HCT116 (cell line): ENCODE measurements around the gene RHBDD3. TPM values are rescaled to one million over a fixed set of nuclear protein-coding genes. Genes with fewer than 3 reads are reported as not detected.

ENCODE experiments used
- ATAC-seq: fragments of 200-7000 bp; cut with Tn5 transposase; 2 replicates; pipeline ENCODE4 v1.9.1; 2020; ENCODE audit warnings: mild to moderate bottlenecking, moderate library complexity
- BruUV-seq: library from RNA; stranded (reverse); fragments of 400-500 nt; replicated peaks from 2 replicates; lab custom pipeline; 2021; lab: Mats Ljungman, UMichigan
- CTCF ChIA-PET: fragments of 300-600 bp; sonication (Branson Sonifier 250); formaldehyde crosslinking; loops from one replicate; lab custom pipeline; 2021; ENCODE audit warnings: antibody characterized with exemption; lab: Charles Lee
- POLR2A ChIA-PET: fragments of 300-600, 350-600 bp; sonication (Branson Sonifier 250); formaldehyde crosslinking; loops from one replicate; lab custom pipeline; 2021; ENCODE audit warnings: antibody characterized with exemption; lab: Charles Lee
- RAD21 ChIA-PET, 2 experiments: fragments of 300-600 bp; sonication (Branson Sonifier 250); formaldehyde crosslinking; loops; one replicate each; lab custom pipeline; 2023; ENCODE audit warnings: low total read pairs in 2 of 2; ENCODE audit not compliant: uncharacterized antibody in 2 of 2, unreplicated experiment in 2 of 2, low non-redundant PET in 1 of 2; lab: Charles Lee
- DNase-seq: peaks from one replicate; pipeline ENCODE4 v3.0.0-alpha.2; 2010; ENCODE audit warnings: low read depth, low spot score
- H2AFZ ChIP-seq: fragments of 200-600 bp; shearing (Covaris generic), sonication (generic); 2 replicates; pipeline ENCODE4 v1.6.1; 2017; ENCODE audit warnings: low read depth, mixed run types, mixed read lengths, antibody characterized with exemption, low read length; ENCODE audit not compliant: poor library complexity, severe bottlenecking
- H3K27ac ChIP-seq: 2 replicates; pipeline ENCODE4 v1.5.1; 2012; ENCODE audit warnings: low read depth, low read length
- H3K27me3 ChIP-seq: fragments of 200-600 bp; sonication (generic); 2 replicates; pipeline ENCODE4 v1.6.1; 2016; ENCODE audit warnings: mixed run types, low read length, mixed read lengths; ENCODE audit not compliant: insufficient read depth
- H3K36me3 ChIP-seq, 2 experiments: fragments of 200-500 bp in 1 of 2; fragments of 200-600 bp in 1 of 2; sonication (Bioruptor generic) in 1 of 2; sonication (generic) in 1 of 2; 2 replicates each; pipeline versions ENCODE4 v1.5.1 to v1.6.1; 2014 to 2016; ENCODE audit warnings: low read length in 2 of 2, inconsistent platforms in 1 of 2, mixed read lengths in 1 of 2, mixed run types in 1 of 2; ENCODE audit not compliant: insufficient read depth in 2 of 2, control insufficient read depth in 1 of 2
- H3K4me1 ChIP-seq, 2 experiments: fragments of 200-600 bp in 1 of 2; sonication (generic) in 1 of 2; 2 replicates each; pipeline versions ENCODE4 v1.5.1 to v1.6.1; 2012 to 2017; ENCODE audit warnings: low read length in 2 of 2, inconsistent platforms in 1 of 2, mild to moderate bottlenecking in 1 of 2, mixed read lengths in 1 of 2, mixed run types in 1 of 2, moderate library complexity in 1 of 2; ENCODE audit not compliant: insufficient read depth in 2 of 2, control insufficient read depth in 1 of 2
- H3K4me2 ChIP-seq: fragments of 200-600 bp; sonication (generic); 2 replicates; pipeline ENCODE4 v1.6.1; 2017; ENCODE audit warnings: mixed run types, low read length, mixed read lengths
- H3K4me3 ChIP-seq, 2 experiments: fragments of 200-600 bp in 1 of 2; sonication (generic) in 1 of 2; replicated peaks in 1 of 2; 2 replicates each; pipeline ENCODE4 v1.5.1; 2011 to 2016; ENCODE audit warnings: low read length in 2 of 2, control low read depth in 1 of 2, low read depth in 1 of 2, mild to moderate bottlenecking in 1 of 2, mixed read lengths in 1 of 2, mixed run types in 1 of 2
- H3K79me2 ChIP-seq: fragments of 200-600 bp; sonication (generic); 2 replicates; pipeline ENCODE4 v1.6.1; 2017; ENCODE audit warnings: mild to moderate bottlenecking, mixed run types, low read length, moderate library complexity, mixed read lengths; ENCODE audit not compliant: insufficient read depth
- H3K9ac ChIP-seq: fragments of 200-600 bp; sonication (generic); 2 replicates; pipeline ENCODE4 v1.6.1; 2016; ENCODE audit warnings: low read length, mixed read lengths
- H3K9me2 ChIP-seq: fragments of 200-600 bp; sonication (generic), shearing (Covaris generic); 2 replicates; pipeline ENCODE4 v1.6.1; 2017; ENCODE audit warnings: mixed run types, mild to moderate bottlenecking, moderate library complexity; ENCODE audit not compliant: insufficient read depth
- H3K9me3 ChIP-seq, 2 experiments: fragments of 200-500 bp in 1 of 2; fragments of 200-600 bp in 1 of 2; sonication (Bioruptor generic) in 1 of 2; sonication (generic) in 1 of 2; 2 replicates each; pipeline ENCODE4 v1.6.1; 2014 to 2017; ENCODE audit warnings: low read length in 2 of 2, mixed read lengths in 2 of 2, inconsistent platforms in 1 of 2, low read depth in 1 of 2, mild to moderate bottlenecking in 1 of 2, mixed run types in 1 of 2, moderate library complexity in 1 of 2; ENCODE audit not compliant: control insufficient read depth in 1 of 2, insufficient read depth in 1 of 2
- H4K20me1 ChIP-seq: fragments of 200-600 bp; sonication (generic), shearing (Covaris generic); 2 replicates; pipeline ENCODE4 v1.6.1; 2017; ENCODE audit warnings: mixed run types, mild to moderate bottlenecking, moderate library complexity; ENCODE audit not compliant: insufficient read depth
- ATF3 ChIP-seq: IDR thresholded peaks from 2 replicates; pipeline ENCODE4 v1.6.1; 2012
- CBX3 ChIP-seq: IDR thresholded peaks from 2 replicates; pipeline ENCODE4 v1.6.1; 2012; ENCODE audit warnings: low read depth
- CEBPB ChIP-seq: IDR thresholded peaks from 2 replicates; pipeline ENCODE4 v1.6.1; 2012; ENCODE audit warnings: low read depth
- EGR1 ChIP-seq: IDR thresholded peaks from 2 replicates; pipeline ENCODE4 v1.6.1; 2012; ENCODE audit warnings: low read depth
- ELF1 ChIP-seq: IDR thresholded peaks from 2 replicates; pipeline ENCODE4 v1.6.1; 2012; ENCODE audit warnings: low read depth, borderline replicate concordance
- EZH2 ChIP-seq: fragments of 200-600 bp; sonication (generic); IDR thresholded peaks from 2 replicates; pipeline ENCODE4 v1.6.1; 2017; ENCODE audit warnings: antibody characterized with exemption, mixed run types
- EZH2phosphoT487 ChIP-seq: fragments of 200-600 bp; IDR thresholded peaks from 2 replicates; pipeline ENCODE4 v1.6.1; 2018; ENCODE audit warnings: antibody characterized with exemption, borderline replicate concordance
- POLR2AphosphoS5 ChIP-seq: IDR thresholded peaks from 2 replicates; pipeline ENCODE4 v1.6.1; 2011; ENCODE audit warnings: mild to moderate bottlenecking, low read depth, low read length, moderate library complexity
- SIN3A ChIP-seq: IDR thresholded peaks from 2 replicates; pipeline ENCODE4 v1.6.1; 2012; ENCODE audit warnings: low read depth
- SP1 ChIP-seq: IDR thresholded peaks from 2 replicates; pipeline ENCODE4 v1.6.1; 2012; ENCODE audit warnings: low read depth
- YY1 ChIP-seq: IDR thresholded peaks from 2 replicates; pipeline ENCODE4 v1.6.1; 2011; ENCODE audit warnings: low read length, low read depth, moderate library complexity, mild to moderate bottlenecking; ENCODE audit not compliant: insufficient replicate concordance; ENCODE audit errors: extremely low read depth
- ZNF274 ChIP-seq: fragments of 200-500 bp; sonication (Bioruptor generic); IDR thresholded peaks from 2 replicates; pipeline ENCODE4 v1.6.1; 2014; ENCODE audit warnings: mild to moderate bottlenecking, low read depth, low read length, inconsistent platforms
- intact Hi-C: fragments of 100-400 bp; cut with micrococcal nuclease; formaldehyde crosslinking; loops from 2 replicates; pipeline ENCODE4 v1.10.0; 2022
- total RNA-seq: library from RNA; stranded (reverse); gene quantifications from one replicate; pipeline ENCODE4 v1.2.1, GENCODE V29; 2021; ENCODE audit not compliant: unreplicated experiment
- TF ChIP-seq, protein P1 (sequence below): IDR thresholded peaks from 2 replicates; pipeline ENCODE4 v1.6.1; 2012; ENCODE audit warnings: low read depth
- TF ChIP-seq, protein P2 (sequence below): IDR thresholded peaks from 2 replicates; pipeline ENCODE4 v1.6.1; 2012
- TF ChIP-seq, protein P3 (sequence below): IDR thresholded peaks from 2 replicates; pipeline ENCODE4 v1.6.1; 2011; ENCODE audit warnings: mild to moderate bottlenecking, low read length, moderate library complexity; ENCODE audit not compliant: insufficient replicate concordance; ENCODE audit errors: extremely low read depth

The RHBDD3 gene
- total RNA-seq, 1 experiment from 2014 or later, result 30.2 TPM

DNA sequence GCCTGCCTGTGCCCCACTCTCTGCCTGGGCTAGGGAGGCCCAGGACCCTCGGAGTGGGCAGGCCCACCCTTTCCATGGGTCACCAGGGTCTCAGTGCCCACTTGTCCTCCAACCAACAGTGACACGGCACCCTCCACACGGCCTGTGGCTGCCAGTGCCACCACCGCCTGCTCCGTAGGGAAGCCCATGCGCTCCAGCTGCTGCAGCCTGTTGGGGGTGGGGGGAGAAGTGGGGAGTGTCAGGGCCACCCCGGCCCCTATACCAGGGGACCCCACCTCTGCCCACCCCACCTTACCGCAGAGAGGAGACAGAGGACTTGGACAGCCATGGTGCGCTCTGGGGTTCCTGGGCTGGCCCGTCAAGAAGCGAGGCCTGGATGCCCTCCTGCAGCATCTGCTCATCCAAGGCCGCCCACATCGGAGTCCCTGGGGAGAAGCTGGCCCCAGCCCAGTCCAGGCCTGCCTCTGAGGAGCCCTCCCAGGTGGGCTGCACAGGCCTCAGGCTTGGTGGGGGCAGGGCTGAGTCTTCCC lies 7.7 kb downstream of the RHBDD3 start:
- H3K4me2 ChIP-seq, result no peak overlapping the region
- H4K20me1 ChIP-seq, result no peaks in the 10 kb centered on the region
- H3K4me1 ChIP-seq, result no peaks in the 10 kb centered on the region
- ChIA-PET CTCF (no interaction called here), RAD21 (interaction anchor here in 1 of 2 experiments (0.6 kb wide), 1 partner anchor 558 kb away, joined by 3 read pairs; no protein-coding TSS in a partner anchor), POLR2A (no interaction called here)
- no peak for DNase-seq
- peaks cover 4 to 8% of the 10 kb centered on the region in 2 experiments; a peak in 3 of 4 replicates for H3K36me3 ChIP-seq
- H3K79me2 ChIP-seq, result no peaks in the 10 kb centered on the region; the same call in 1 of the 2 replicates
- no peaks in the 10 kb centered on the region for H3K9me2 ChIP-seq
- no peak overlapping the region for H3K4me3 ChIP-seq
- no peak overlapping the region for H3K27ac ChIP-seq
- TF ChIP-seq ZNF274, result no peak
- no peak for TF ChIP-seq CEBPB
- TF ChIP-seq SIN3A, result no peak
- no peak for TF ChIP-seq SP1
- TF ChIP-seq ATF3, result no peak
- no peak for TF ChIP-seq EZH2
- no peak for TF ChIP-seq ELF1
- TF ChIP-seq POLR2AphosphoS5, result no peak
- TF ChIP-seq, protein P1, sequence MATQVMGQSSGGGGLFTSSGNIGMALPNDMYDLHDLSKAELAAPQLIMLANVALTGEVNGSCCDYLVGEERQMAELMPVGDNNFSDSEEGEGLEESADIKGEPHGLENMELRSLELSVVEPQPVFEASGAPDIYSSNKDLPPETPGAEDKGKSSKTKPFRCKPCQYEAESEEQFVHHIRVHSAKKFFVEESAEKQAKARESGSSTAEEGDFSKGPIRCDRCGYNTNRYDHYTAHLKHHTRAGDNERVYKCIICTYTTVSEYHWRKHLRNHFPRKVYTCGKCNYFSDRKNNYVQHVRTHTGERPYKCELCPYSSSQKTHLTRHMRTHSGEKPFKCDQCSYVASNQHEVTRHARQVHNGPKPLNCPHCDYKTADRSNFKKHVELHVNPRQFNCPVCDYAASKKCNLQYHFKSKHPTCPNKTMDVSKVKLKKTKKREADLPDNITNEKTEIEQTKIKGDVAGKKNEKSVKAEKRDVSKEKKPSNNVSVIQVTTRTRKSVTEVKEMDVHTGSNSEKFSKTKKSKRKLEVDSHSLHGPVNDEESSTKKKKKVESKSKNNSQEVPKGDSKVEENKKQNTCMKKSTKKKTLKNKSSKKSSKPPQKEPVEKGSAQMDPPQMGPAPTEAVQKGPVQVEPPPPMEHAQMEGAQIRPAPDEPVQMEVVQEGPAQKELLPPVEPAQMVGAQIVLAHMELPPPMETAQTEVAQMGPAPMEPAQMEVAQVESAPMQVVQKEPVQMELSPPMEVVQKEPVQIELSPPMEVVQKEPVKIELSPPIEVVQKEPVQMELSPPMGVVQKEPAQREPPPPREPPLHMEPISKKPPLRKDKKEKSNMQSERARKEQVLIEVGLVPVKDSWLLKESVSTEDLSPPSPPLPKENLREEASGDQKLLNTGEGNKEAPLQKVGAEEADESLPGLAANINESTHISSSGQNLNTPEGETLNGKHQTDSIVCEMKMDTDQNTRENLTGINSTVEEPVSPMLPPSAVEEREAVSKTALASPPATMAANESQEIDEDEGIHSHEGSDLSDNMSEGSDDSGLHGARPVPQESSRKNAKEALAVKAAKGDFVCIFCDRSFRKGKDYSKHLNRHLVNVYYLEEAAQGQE, result no peak
- TF ChIP-seq, protein P2, sequence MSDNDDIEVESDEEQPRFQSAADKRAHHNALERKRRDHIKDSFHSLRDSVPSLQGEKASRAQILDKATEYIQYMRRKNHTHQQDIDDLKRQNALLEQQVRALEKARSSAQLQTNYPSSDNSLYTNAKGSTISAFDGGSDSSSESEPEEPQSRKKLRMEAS, result no peak
- no peak for TF ChIP-seq EZH2phosphoT487
- no peak for TF ChIP-seq CBX3
- TF ChIP-seq EGR1, result no peak
- TF ChIP-seq, protein P3, sequence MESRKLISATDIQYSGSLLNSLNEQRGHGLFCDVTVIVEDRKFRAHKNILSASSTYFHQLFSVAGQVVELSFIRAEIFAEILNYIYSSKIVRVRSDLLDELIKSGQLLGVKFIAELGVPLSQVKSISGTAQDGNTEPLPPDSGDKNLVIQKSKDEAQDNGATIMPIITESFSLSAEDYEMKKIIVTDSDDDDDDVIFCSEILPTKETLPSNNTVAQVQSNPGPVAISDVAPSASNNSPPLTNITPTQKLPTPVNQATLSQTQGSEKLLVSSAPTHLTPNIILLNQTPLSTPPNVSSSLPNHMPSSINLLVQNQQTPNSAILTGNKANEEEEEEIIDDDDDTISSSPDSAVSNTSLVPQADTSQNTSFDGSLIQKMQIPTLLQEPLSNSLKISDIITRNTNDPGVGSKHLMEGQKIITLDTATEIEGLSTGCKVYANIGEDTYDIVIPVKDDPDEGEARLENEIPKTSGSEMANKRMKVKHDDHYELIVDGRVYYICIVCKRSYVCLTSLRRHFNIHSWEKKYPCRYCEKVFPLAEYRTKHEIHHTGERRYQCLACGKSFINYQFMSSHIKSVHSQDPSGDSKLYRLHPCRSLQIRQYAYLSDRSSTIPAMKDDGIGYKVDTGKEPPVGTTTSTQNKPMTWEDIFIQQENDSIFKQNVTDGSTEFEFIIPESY, result no peak
- TF ChIP-seq YY1, result no peak
- no peak overlapping the region for H3K9ac ChIP-seq
- no peaks in the 10 kb centered on the region for H3K9me3 ChIP-seq
- H3K27me3 ChIP-seq, result no peaks in the 10 kb centered on the region
- no peak; the same call in 1 of the 2 replicates for ATAC-seq
- no peak overlapping the region for H2AFZ ChIP-seq
- intact Hi-C loops, result no loop called here
- no TSS peak for BruUV-seq
